Upper lobe of right lung (tissue), 1 donor: ENCODE measurements around the gene CX3CL1. TPM values are rescaled to one million over a fixed set of nuclear protein-coding genes. Genes with fewer than 3 reads are reported as not detected.

Experiments
- ATAC-seq: fragments of 200-7000 bp; cut with Tn5 transposase; one replicate; pipeline ENCODE4 v1.9.1; 2020; ENCODE audit warnings: mild to moderate bottlenecking, moderate library complexity
- DNase-seq: peaks from one replicate; pipeline ENCODE4 v3.0.0-alpha.2; 2020
- H3K27ac ChIP-seq: fragments of 200-600 bp; one replicate; pipeline ENCODE4 v1.8.0; 2022
- H3K27me3 ChIP-seq: fragments of 200-600 bp; one replicate; pipeline ENCODE4 v1.8.0; 2022; ENCODE audit warnings: mild to moderate bottlenecking
- H3K36me3 ChIP-seq: fragments of 200-600 bp; one replicate; pipeline ENCODE4 v1.8.0; 2022
- H3K4me1 ChIP-seq: fragments of 200-600 bp; one replicate; pipeline ENCODE4 v1.8.0; 2022
- H3K4me3 ChIP-seq: fragments of 200-600 bp; one replicate; pipeline ENCODE4 v1.8.0; 2022; ENCODE audit warnings: mild to moderate bottlenecking
- H3K9me3 ChIP-seq: fragments of 200-600 bp; one replicate; pipeline ENCODE4 v1.8.0; 2022
- CTCF ChIP-seq: fragments of 200-600 bp; IDR thresholded peaks from one replicate; pipeline ENCODE4 v1.8.0; 2022; ENCODE audit warnings: antibody characterized with exemption
- intact Hi-C: fragments of 100-400 bp; cut with DNase I; formaldehyde crosslinking; loops from one replicate; pipeline ENCODE4 v1.11.0; 2022
- total RNA-seq: library from RNA; stranded (reverse); fragmentation: NEBNext Ultra II Directional; extraction: Animal tissue kit (Norgen Biotek cat#: 25700); gene quantifications from one replicate; pipeline ENCODE4 v1.2.1, GENCODE V29; 2021
- donor health status: DM: no; HTN: yes; CAD: no; lungs with severe emphysema.

Gene CX3CL1
- total RNA-seq, 1 donor from 2014 or later: 47.5 TPM

- TF ChIP-seq CTCF: no peak
- Histone ChIP-seq H3K4me3 (no peak overlapping the region), H3K27ac (peak overlapping the region; percentile 14), H3K4me1 (peaks cover 19% of the 10 kb centered on the region), H3K9me3 (no peaks in the 10 kb centered on the region), H3K36me3 (no peaks in the 10 kb centered on the region), H3K27me3 (no peaks in the 10 kb centered on the region)
- DNase-seq (no peak), ATAC-seq (peak; percentile 27)
- intact Hi-C loops: no loop called here
These were observed 36.8 kb downstream of the CX3CL1 start for GRCh38 chr16:57409065-57409464.

- Histone ChIP-seq H3K27ac (no peak overlapping the region), H3K27me3 (no peaks in the 10 kb centered on the region), H3K9me3 (no peaks in the 10 kb centered on the region), H3K4me1 (peaks cover 19% of the 10 kb centered on the region), H3K4me3 (no peak overlapping the region), H3K36me3 (no peaks in the 10 kb centered on the region)
- no peak for TF ChIP-seq CTCF
- DNase-seq: no peak
- intact Hi-C loops: no loop called here
- peak; percentile 12 for ATAC-seq
These were observed 37.7 kb downstream of the CX3CL1 start for GRCh38 chr16:57409870-57410587.

- intact Hi-C loops: no loop called here
- no peak for ATAC-seq
- no peak for TF ChIP-seq CTCF
- no peaks in the 10 kb centered on the region for H3K9me3 ChIP-seq
- no peak overlapping the region for H3K4me3 ChIP-seq
- H3K36me3 ChIP-seq: no peaks in the 10 kb centered on the region
- DNase-seq: no peak
- H3K27ac ChIP-seq: no peak overlapping the region
- peaks cover 21% of the 10 kb centered on the region for H3K4me1 ChIP-seq
- H3K27me3 ChIP-seq: no peaks in the 10 kb centered on the region
These were observed 39.2 kb downstream of the CX3CL1 start for GRCh38 chr16:57411362-57411976.

GRCh38 chr16:57412584-57412983 is 40.3 kb downstream of the CX3CL1 start:
- H3K27me3 ChIP-seq: no peaks in the 10 kb centered on the region
- H3K4me1 ChIP-seq: peaks cover 33% of the 10 kb centered on the region
- H3K36me3 ChIP-seq: no peaks in the 10 kb centered on the region
- H3K9me3 ChIP-seq: no peaks in the 10 kb centered on the region
- no peak overlapping the region for H3K4me3 ChIP-seq
- TF ChIP-seq CTCF: no peak
- H3K27ac ChIP-seq: no peak overlapping the region
- no peak for DNase-seq
- ATAC-seq: no peak
- intact Hi-C loops: no loop called here

GRCh38 chr16:57413301-57413730 is 41.0 kb downstream of the CX3CL1 start:
- Histone ChIP-seq H3K4me1 (peaks cover 32% of the 10 kb centered on the region), H3K27ac (no peak overlapping the region), H3K36me3 (no peaks in the 10 kb centered on the region), H3K9me3 (no peaks in the 10 kb centered on the region), H3K4me3 (no peak overlapping the region), H3K27me3 (no peaks in the 10 kb centered on the region)
- intact Hi-C loops: no loop called here
- no peak for TF ChIP-seq CTCF
- DNase-seq (no peak), ATAC-seq (no peak)
